ENCODE data around the gene ABHD1. TPM values are rescaled to one million over a fixed set of nuclear protein-coding genes. Genes with fewer than 3 reads are reported as not detected.
"Not testable (repeated sequence)": the region's sequence is repeated elsewhere in the genome, so short reads cannot be mapped to it uniquely, and the experiment has no call there.

Gene ABHD1
- total and polyA plus RNA-seq, 7 donors = 0.15 TPM; not detected in 6

- peaks cover 0 to 12% (median 6%) of the 10 kb centered on the region in 4 donors for H3K4me1 ChIP-seq
- intact Hi-C loops (cut with DNase I) = no loop called here
- no peak for DNase-seq
- 90 to 92% methylated on average over 10 of the region's 10 CpGs for WGBS, 2 donors
- H3K27ac ChIP-seq = no peak overlapping the region
- TF ChIP-seq POLR2AphosphoS5 (IDR thresholded peaks at IDR 0.05) (no peak), POLR2A (IDR thresholded peaks at IDR 0.05) (no peak), EP300 (IDR thresholded peaks at IDR 0.05) (no peak), CTCF (IDR thresholded peaks at IDR 0.05) (no peak)
- no peak overlapping the region for H3K4me3 ChIP-seq
- H3K9me3 ChIP-seq = no peaks in the 10 kb centered on the region
- H3K27me3 ChIP-seq = peaks cover 0 to 17% (median 0%) of the 10 kb centered on the region in 3 donors
- no peaks in the 10 kb centered on the region for H3K36me3 ChIP-seq
Observed at GRCh38 chr2:27100036-27100435, 23.6 kb upstream of the ABHD1 start.

GRCh38 chr2:27102329-27102728, 21.3 kb upstream of the ABHD1 start:
- DNase-seq = no peak
- TF ChIP-seq CTCF (IDR thresholded peaks at IDR 0.05) (no peak), EP300 (IDR thresholded peaks at IDR 0.05) (no peak), POLR2A (IDR thresholded peaks at IDR 0.05) (no peak), POLR2AphosphoS5 (IDR thresholded peaks at IDR 0.05) (no peak)
- no peaks in the 10 kb centered on the region for H3K36me3 ChIP-seq
- 84 to 92% methylated on average over 5 of the region's 5 CpGs for WGBS, 2 donors
- peaks cover 0 to 27% (median 0%) of the 10 kb centered on the region in 3 donors for H3K27me3 ChIP-seq
- H3K27ac ChIP-seq = no peak overlapping the region
- intact Hi-C loops (cut with DNase I) = no loop called here
- H3K4me1 ChIP-seq = no peaks in the 10 kb centered on the region
- no peak overlapping the region for H3K4me3 ChIP-seq
- no peaks in the 10 kb centered on the region for H3K9me3 ChIP-seq

- no peaks in the 10 kb centered on the region for H3K9me3 ChIP-seq
- intact Hi-C loops (cut with DNase I) = no loop called here
- DNase-seq = no peak
- peaks cover 0 to 30% (median 0%) of the 10 kb centered on the region in 3 donors for H3K27me3 ChIP-seq
- H3K36me3 ChIP-seq = no peaks in the 10 kb centered on the region
- WGBS, 2 donors = 76 to 81% methylated on average over 3 of the region's 3 CpGs
- no peak overlapping the region for H3K27ac ChIP-seq
- no peaks in the 10 kb centered on the region for H3K4me1 ChIP-seq
- TF ChIP-seq POLR2AphosphoS5 (IDR thresholded peaks at IDR 0.05) = no peak
- no peak overlapping the region for H3K4me3 ChIP-seq
Observed at GRCh38 chr2:27105981-27106380, 17.6 kb upstream of the ABHD1 start.

DNA sequence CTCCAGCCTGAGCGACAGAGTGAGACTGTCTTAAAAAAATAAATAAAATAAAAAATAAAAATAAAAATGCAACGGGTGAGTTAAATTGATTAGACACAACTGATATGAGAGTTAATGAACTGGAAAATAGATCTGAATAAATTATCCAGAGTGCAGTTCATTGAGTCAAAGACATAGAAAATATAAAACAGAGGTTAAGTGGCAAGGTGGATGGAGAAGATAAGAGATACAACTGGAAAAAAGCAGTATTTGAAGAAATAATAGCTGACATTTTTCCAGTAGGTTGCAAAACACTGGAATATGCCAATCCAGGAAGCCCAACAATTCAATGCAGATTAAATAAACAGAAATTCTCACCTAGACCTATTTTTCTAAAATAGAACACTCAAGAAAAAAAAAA, 15.4 kb upstream of the ABHD1 start:
- H3K4me3 ChIP-seq = no peak overlapping the region
- TF ChIP-seq CTCF (IDR thresholded peaks at IDR 0.05) (no peak), EP300 (IDR thresholded peaks at IDR 0.05) (no peak), POLR2A (IDR thresholded peaks at IDR 0.05) (no peak), POLR2AphosphoS5 (IDR thresholded peaks at IDR 0.05) (no peak)
- intact Hi-C loops (cut with DNase I) = no loop called here

DNA sequence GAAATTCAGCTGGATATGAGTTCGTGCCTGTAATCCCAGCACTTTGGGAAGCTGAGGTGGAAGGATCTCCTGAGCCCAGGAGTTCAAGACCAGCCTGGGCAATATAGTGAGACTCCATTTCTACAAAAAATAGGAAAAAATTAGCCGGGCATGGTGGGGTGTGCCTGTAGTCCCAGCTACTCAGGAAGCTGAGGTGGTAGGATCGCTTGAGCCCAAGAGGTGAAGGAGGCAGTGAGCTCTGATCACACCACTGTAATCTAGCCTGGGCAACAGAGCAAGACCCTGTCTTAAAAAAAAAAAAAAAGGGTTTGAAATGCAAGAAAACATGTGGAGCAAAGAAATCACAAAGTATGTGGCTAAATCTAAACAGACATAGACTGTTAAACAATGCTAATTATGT, 14.5 kb upstream of the ABHD1 start:
- Histone ChIP-seq H3K27me3 (peaks cover 0 to 23% (median 0%) of the 10 kb centered on the region in 3 donors), H3K9me3 (no peaks in the 10 kb centered on the region), H3K27ac (no peak overlapping the region), H3K4me3 (no peak overlapping the region), H3K36me3 (no peaks in the 10 kb centered on the region), H3K4me1 (no peaks in the 10 kb centered on the region)
- intact Hi-C loops (cut with DNase I) = no loop called here
- DNase-seq = no peak
- no peak for TF ChIP-seq EP300 (IDR thresholded peaks at IDR 0.05)
- no peak for TF ChIP-seq POLR2AphosphoS5 (IDR thresholded peaks at IDR 0.05)
- no peak for TF ChIP-seq CTCF (IDR thresholded peaks at IDR 0.05)
- no peak for TF ChIP-seq POLR2A (IDR thresholded peaks at IDR 0.05)
- 92 to 96% methylated on average over 3 of the region's 3 CpGs for WGBS, 2 donors

More for the DNA sequence above, 15.4 kb upstream of the ABHD1 start:
- WGBS, 2 donors = 83 to 94% methylated on average over 2 of the region's 2 CpGs
- DNase-seq = no peak
- Histone ChIP-seq H3K36me3 (no peaks in the 10 kb centered on the region), H3K27me3 (peaks cover 0 to 30% (median 0%) of the 10 kb centered on the region in 3 donors), H3K27ac (no peak overlapping the region), H3K9me3 (no peaks in the 10 kb centered on the region), H3K4me1 (no peaks in the 10 kb centered on the region)

- H3K27ac ChIP-seq; H3K36me3 ChIP-seq; intact Hi-C loops (cut with DNase I); DNase-seq; H3K9me3 ChIP-seq; H3K4me1 ChIP-seq; H3K4me3 ChIP-seq: not testable (repeated sequence)
- WGBS, 2 donors = 84 to 85% methylated on average over 24 of the region's 24 CpGs
- H3K27me3 ChIP-seq = peaks cover 0 to 13% (median 0%) of the 10 kb centered on the region in 3 donors
Observed at GRCh38 chr2:27110603-27111352, 12.8 kb upstream of the ABHD1 start.

GRCh38 chr2:27111392-27112078, 12.1 kb upstream of the ABHD1 start:
- DNase-seq; H3K27me3 ChIP-seq; H3K4me3 ChIP-seq; H3K27ac ChIP-seq; H3K9me3 ChIP-seq; H3K4me1 ChIP-seq; H3K36me3 ChIP-seq; intact Hi-C loops (cut with DNase I): not testable (repeated sequence)
- 94 to 95% methylated on average over 49 of the region's 49 CpGs for WGBS, 2 donors

Data from sigmoid colon (tissue), 7 donors.